ENCODE results near the gene NBEAL2.

GRCh38 chr3:47010111-47010712, 30.7 kb downstream of the NBEAL2 start:
- TF ChIP-seq CTCF (IDR thresholded peaks at IDR 0.05) (no peak), POLR2A (IDR thresholded peaks at IDR 0.05) (no peak), EP300 (IDR thresholded peaks at IDR 0.05) (no peak)
